Stomach (tissue), 9 donors: ENCODE data around the gene HBA1. TPM values are rescaled to one million over a fixed set of nuclear protein-coding genes. Genes with fewer than 3 reads are reported as not detected.
"Not testable (repeated sequence)": the region's sequence is repeated elsewhere in the genome, so short reads cannot be mapped to it uniquely, and the experiment has no call there.

Experiments
- DNase-seq, 2 donors: peaks; one replicate each; pipeline versions ENCODE4 v3.0.0 to v3.0.0-alpha.2; 2013 to 2019
- H3K27ac ChIP-seq, 5 donors: fragments of 200-600 bp in 4 of 5; sonication (generic) in 4 of 5; one replicate each; pipeline ENCODE4 v1.5.1; 2013 to 2019; ENCODE audit warnings: mild to moderate bottlenecking in 1 of 5, moderate library complexity in 1 of 5
- H3K27me3 ChIP-seq, 3 donors: fragments of 200-600 bp; sonication (generic); one replicate each; pipeline ENCODE4 v1.5.1; 2017 to 2019; ENCODE audit warnings: mixed run types in 1 of 3
- H3K36me3 ChIP-seq, 4 donors: fragments of 200-600 bp; sonication (generic); 1 replicate in 3 of 4; 2 replicates in 1 of 4; pipeline ENCODE4 v1.5.1; 2016 to 2019
- H3K4me1 ChIP-seq, 4 donors: fragments of 200-600 bp; sonication (generic); one replicate each; pipeline ENCODE4 v1.5.1; 2016 to 2019
- H3K4me3 ChIP-seq, 4 donors: fragments of 200-600 bp; sonication (generic) in 3 of 4; one replicate each; pipeline ENCODE4 v1.5.1; 2016 to 2019; ENCODE audit warnings: mild to moderate bottlenecking in 1 of 4
- H3K9me3 ChIP-seq, 4 donors: fragments of 200-600 bp; sonication (generic); one replicate each; pipeline ENCODE4 v1.5.1; 2016 to 2019
- EP300 ChIP-seq: sonication (generic); formaldehyde crosslinking; IDR thresholded peaks from one replicate; pipeline ENCODE4 v1.6.1; 2017; ENCODE audit warnings: antibody characterized with exemption
- POLR2A ChIP-seq, 4 donors: fragments of 450-650 bp; IDR thresholded peaks; one replicate each; pipeline ENCODE4 v1.6.1; 2016; ENCODE audit warnings: antibody characterized with exemption in 4 of 4, control low read depth in 2 of 4, mild to moderate bottlenecking in 1 of 4, moderate library complexity in 1 of 4
- POLR2AphosphoS5 ChIP-seq, 3 donors: sonication (generic); formaldehyde crosslinking; IDR thresholded peaks; one replicate each; pipeline ENCODE4 v1.6.1; 2016; ENCODE audit warnings: antibody characterized with exemption in 3 of 3
- WGBS, 5 donors: extraction: QIAGEN DNeasy Blood & Tissue Kit in 3 of 5; methylation state at CpG; one replicate each; pipeline versions ENCODE4 v1.1.5 to v1.1.7; 2013 to 2018; 5-methylcytosine and 5-hydroxymethylcytosine counted together
- intact Hi-C: fragments of 100-400 bp; cut with DNase I; formaldehyde crosslinking; loops from one replicate; pipeline ENCODE4 v1.15.1; 2023; ENCODE audit warnings: low total_unique reads
- polyA plus RNA-seq, 3 donors: library from polyadenylated mRNA; stranded (reverse); fragments of 200-250 nt; gene quantifications; one replicate each; pipeline ENCODE4 v1.2.3, GENCODE V29; 2013
- total RNA-seq, 5 donors: library from RNA; depleted of rRNA; stranded (reverse); fragments of >200 nt; gene quantifications; one replicate each; pipeline versions ENCODE4 v1.1.0 to v1.2.3, GENCODE V29; 2014 to 2016
- TF ChIP-seq, protein P1 (sequence below), 7 experiments: fragments of 450-650 bp in 4 of 7; fragments of 200-600 bp in 3 of 7; sonication (generic) in 3 of 7; IDR thresholded peaks; one replicate each; pipeline ENCODE4 v1.5.1; 2016 to 2019; ENCODE audit warnings: antibody characterized with exemption in 7 of 7, control low read depth in 2 of 7, mild to moderate bottlenecking in 1 of 7
- donor health status: healthy with polysubstance abuse.
- donor health status: Bipolar disorder and iron deficiency.
- donor health status: healthy.

The HBA1 gene
- total and polyA plus RNA-seq, 8 donors, result 0.88 to 263 (median 20.3) TPM; not detected in 4

DNA sequence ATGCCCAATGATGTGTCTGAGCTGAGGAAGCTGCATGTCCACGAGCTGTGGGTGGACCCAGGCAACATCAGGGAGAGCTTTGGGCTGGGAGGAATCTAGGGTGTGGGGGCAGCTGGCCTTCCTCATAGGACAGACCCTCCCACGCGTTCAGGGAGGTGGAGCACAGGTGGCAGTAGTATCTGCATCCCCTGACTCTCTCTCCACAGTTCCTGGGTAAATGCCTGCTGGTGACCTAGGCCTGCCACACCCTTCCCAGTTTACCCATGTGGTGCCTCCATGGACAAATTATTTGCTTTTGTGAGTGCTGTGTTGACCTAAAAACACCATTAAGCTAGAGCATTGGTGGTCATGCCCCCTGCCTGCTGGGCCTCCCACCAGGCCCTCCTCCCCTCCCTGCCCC, 7.5 kb upstream of the HBA1 start:
- Histone ChIP-seq H3K4me1 (peaks cover 16 to 29% (median 21%) of the 10 kb centered on the region in 4 donors), H3K27me3 (peaks cover 29 to 84% (median 69%) of the 10 kb centered on the region in 3 donors), H3K36me3 (no peaks in the 10 kb centered on the region), H3K4me3 (no peak overlapping the region), H3K27ac (no peak overlapping the region), H3K9me3 (no peaks in the 10 kb centered on the region)
- 9 to 33% (median 27%) methylated on average over 1 to 3 of the region's 3 CpGs for WGBS, 5 donors
- TF ChIP-seq EP300 (no peak), POLR2A (IDR thresholded peaks at IDR 0.05) (no peak), POLR2AphosphoS5 (IDR thresholded peaks at IDR 0.05) (no peak)
- TF ChIP-seq, protein P1, sequence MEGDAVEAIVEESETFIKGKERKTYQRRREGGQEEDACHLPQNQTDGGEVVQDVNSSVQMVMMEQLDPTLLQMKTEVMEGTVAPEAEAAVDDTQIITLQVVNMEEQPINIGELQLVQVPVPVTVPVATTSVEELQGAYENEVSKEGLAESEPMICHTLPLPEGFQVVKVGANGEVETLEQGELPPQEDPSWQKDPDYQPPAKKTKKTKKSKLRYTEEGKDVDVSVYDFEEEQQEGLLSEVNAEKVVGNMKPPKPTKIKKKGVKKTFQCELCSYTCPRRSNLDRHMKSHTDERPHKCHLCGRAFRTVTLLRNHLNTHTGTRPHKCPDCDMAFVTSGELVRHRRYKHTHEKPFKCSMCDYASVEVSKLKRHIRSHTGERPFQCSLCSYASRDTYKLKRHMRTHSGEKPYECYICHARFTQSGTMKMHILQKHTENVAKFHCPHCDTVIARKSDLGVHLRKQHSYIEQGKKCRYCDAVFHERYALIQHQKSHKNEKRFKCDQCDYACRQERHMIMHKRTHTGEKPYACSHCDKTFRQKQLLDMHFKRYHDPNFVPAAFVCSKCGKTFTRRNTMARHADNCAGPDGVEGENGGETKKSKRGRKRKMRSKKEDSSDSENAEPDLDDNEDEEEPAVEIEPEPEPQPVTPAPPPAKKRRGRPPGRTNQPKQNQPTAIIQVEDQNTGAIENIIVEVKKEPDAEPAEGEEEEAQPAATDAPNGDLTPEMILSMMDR (IDR thresholded peaks at IDR 0.05), result no peak
- no peak for DNase-seq
- intact Hi-C loops, result no loop called here

DNA sequence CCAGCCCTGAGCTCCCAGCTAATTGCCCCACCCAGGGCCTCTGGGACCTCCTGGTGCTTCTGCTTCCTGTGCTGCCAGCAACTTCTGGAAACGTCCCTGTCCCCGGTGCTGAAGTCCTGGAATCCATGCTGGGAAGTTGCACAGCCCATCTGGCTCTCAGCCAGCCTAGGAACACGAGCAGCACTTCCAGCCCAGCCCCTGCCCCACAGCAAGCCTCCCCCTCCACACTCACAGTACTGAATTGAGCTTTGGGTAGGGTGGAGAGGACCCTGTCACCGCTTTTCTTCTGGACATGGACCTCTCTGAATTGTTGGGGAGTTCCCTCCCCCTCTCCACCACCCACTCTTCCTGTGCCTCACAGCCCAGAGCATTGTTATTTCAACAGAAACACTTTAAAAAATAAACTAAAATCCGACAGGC, 6.4 kb upstream of the HBA1 start:
- WGBS, 5 donors, result 2 to 8% (median 3%) methylated on average over 5 of the region's 5 CpGs
- H3K9me3 ChIP-seq, H3K27ac ChIP-seq, intact Hi-C loops, H3K4me3 ChIP-seq, H3K36me3 ChIP-seq: not testable (repeated sequence)
- DNase-seq, result peak in 1 of 2 donors; percentile 52
- H3K27me3 ChIP-seq, result peaks cover 30 to 92% (median 74%) of the 10 kb centered on the region in 3 donors
- peaks cover 14 to 27% (median 19%) of the 10 kb centered on the region in 4 donors for H3K4me1 ChIP-seq

DNA sequence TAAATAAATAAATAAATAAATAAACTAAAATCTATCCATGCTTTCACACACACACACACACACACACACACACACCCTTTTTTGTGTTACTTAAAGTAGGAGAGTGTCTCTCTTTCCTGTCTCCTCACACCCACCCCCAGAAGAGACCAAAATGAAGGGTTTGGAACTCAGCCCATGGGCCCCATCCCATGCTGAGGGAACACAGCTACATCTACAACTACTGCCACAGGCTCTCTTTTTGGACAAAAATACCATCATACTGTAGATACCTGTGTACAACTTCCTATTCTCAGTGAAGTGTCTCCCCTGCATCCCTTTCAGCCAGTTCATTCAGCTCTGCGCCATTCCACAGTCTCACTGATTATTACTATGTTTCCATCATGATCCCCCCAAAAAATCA, 5.7 kb upstream of the HBA1 start:
- DNase-seq, result no peak
- Histone ChIP-seq H3K9me3 (no peaks in the 10 kb centered on the region), H3K4me1 (peaks cover 7 to 24% (median 14%) of the 10 kb centered on the region in 4 donors), H3K27ac (no peak overlapping the region), H3K4me3 (no peak overlapping the region), H3K27me3 (peaks cover 30 to 92% (median 74%) of the 10 kb centered on the region in 3 donors), H3K36me3 (no peaks in the 10 kb centered on the region)
- intact Hi-C loops, result no loop called here
- TF ChIP-seq, protein P1 (IDR thresholded peaks at IDR 0.05), result no peak
- TF ChIP-seq POLR2AphosphoS5 (IDR thresholded peaks at IDR 0.05), result no peak
- no peak for TF ChIP-seq POLR2A (IDR thresholded peaks at IDR 0.05)
- TF ChIP-seq EP300, result no peak
- WGBS, 5 donors, result 41 to 95% (median 61%) methylated on average over 1 of the region's 1 CpG

DNA sequence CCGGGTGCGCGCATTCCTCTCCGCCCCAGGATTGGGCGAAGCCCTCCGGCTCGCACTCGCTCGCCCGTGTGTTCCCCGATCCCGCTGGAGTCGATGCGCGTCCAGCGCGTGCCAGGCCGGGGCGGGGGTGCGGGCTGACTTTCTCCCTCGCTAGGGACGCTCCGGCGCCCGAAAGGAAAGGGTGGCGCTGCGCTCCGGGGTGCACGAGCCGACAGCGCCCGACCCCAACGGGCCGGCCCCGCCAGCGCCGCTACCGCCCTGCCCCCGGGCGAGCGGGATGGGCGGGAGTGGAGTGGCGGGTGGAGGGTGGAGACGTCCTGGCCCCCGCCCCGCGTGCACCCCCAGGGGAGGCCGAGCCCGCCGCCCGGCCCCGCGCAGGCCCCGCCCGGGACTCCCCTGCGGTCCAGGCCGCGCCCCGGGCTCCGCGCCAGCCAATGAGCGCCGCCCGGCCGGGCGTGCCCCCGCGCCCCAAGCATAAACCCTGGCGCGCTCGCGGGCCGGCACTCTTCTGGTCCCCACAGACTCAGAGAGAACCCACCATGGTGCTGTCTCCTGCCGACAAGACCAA, 4.0 kb upstream of the HBA1 start, which contains the start of gene HBA2:
Gene HBA2 (plus strand): TSS at position 503 of the 568 bp plus-strand sequence. CDS start 37 bp downstream, at position 540.
- not testable (repeated sequence) for H3K9me3 ChIP-seq
- peaks cover 15 to 86% (median 67%) of the 10 kb centered on the region in 3 donors for H3K27me3 ChIP-seq

DNA sequence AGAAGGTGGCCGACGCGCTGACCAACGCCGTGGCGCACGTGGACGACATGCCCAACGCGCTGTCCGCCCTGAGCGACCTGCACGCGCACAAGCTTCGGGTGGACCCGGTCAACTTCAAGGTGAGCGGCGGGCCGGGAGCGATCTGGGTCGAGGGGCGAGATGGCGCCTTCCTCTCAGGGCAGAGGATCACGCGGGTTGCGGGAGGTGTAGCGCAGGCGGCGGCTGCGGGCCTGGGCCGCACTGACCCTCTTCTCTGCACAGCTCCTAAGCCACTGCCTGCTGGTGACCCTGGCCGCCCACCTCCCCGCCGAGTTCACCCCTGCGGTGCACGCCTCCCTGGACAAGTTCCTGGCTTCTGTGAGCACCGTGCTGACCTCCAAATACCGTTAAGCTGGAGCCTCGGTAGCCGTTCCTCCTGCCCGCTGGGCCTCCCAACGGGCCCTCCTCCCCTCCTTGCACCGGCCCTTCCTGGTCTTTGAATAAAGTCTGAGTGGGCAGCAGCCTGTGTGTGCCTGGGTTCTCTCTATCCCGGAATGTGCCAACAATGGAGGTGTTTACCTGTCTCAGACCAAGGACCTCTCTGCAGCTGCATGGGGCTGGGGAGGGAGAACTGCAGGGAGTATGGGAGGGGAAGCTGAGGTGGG, 3.1 kb upstream of the HBA1 start:
- H3K4me3 ChIP-seq, intact Hi-C loops, DNase-seq, H3K9me3 ChIP-seq, H3K36me3 ChIP-seq, H3K27ac ChIP-seq: not testable (repeated sequence)
- 7 to 13% (median 10%) methylated on average over 4 to 30 of the region's 44 CpGs for WGBS, 5 donors
- H3K27me3 ChIP-seq, result peaks cover 14 to 86% (median 67%) of the 10 kb centered on the region in 3 donors
- H3K4me1 ChIP-seq, result peaks cover 0 to 25% (median 12%) of the 10 kb centered on the region in 4 donors

More for the DNA sequence above, 4.0 kb upstream of the HBA1 start, which contains the start of gene HBA2:
- intact Hi-C loops, DNase-seq, H3K4me3 ChIP-seq, H3K36me3 ChIP-seq, H3K27ac ChIP-seq: not testable (repeated sequence)
- peaks cover 0 to 19% (median 12%) of the 10 kb centered on the region in 4 donors for H3K4me1 ChIP-seq
- no CpG with 5 or more reads among the region's 74 CpGs for WGBS, 5 donors

DNA sequence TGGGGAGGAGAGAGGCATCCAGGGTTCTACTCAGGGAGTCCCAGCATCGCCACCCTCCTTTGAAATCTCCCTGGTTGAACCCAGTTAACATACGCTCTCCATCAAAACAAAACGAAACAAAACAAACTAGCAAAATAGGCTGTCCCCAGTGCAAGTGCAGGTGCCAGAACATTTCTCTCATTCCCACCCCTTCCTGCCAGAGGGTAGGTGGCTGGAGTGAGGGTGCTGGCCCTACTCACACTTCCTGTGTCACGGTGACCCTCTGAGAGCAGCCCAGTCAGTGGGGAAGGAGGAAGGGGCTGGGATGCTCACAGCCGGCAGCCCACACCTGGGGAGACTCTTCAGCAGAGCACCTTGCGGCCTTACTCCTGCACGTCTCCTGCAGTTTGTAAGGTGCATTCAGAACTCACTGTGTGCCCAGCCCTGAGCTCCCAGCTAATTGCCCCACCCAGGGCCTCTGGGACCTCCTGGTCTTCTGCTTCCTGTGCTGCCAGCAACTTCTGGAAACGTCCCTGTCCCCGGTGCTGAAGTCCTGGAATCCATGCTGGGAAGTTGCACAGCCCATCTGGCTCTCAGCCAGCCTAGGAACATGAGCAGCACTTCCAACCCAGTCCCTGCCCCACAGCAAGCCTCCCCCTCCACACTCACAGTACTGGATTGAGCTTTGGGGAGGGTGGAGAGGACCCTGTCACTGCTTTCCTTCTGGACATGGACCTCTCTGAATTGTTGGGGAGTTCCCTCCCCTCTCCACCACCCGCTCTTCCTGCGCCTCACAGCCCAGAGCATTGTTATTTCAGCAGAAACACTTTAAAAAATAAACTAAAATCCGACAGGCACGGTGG, 2.3 kb upstream of the HBA1 start:
- intact Hi-C loops, result not testable (repeated sequence)

More for the DNA sequence above, 2.3 kb upstream of the HBA1 start:
- not testable (repeated sequence) for H3K9me3 ChIP-seq, H3K4me3 ChIP-seq, H3K36me3 ChIP-seq, H3K27ac ChIP-seq
- Histone ChIP-seq H3K4me1 (peaks cover 0 to 25% (median 10%) of the 10 kb centered on the region in 4 donors), H3K27me3 (peaks cover 22 to 86% (median 67%) of the 10 kb centered on the region in 3 donors)
- WGBS, 5 donors, result 14 to 26% (median 21%) methylated on average over 4 to 8 of the region's 13 CpGs
- DNase-seq, result peak; percentile 38 to 69
